ENCODE measurements around the gene ZFHX2.

DNA sequence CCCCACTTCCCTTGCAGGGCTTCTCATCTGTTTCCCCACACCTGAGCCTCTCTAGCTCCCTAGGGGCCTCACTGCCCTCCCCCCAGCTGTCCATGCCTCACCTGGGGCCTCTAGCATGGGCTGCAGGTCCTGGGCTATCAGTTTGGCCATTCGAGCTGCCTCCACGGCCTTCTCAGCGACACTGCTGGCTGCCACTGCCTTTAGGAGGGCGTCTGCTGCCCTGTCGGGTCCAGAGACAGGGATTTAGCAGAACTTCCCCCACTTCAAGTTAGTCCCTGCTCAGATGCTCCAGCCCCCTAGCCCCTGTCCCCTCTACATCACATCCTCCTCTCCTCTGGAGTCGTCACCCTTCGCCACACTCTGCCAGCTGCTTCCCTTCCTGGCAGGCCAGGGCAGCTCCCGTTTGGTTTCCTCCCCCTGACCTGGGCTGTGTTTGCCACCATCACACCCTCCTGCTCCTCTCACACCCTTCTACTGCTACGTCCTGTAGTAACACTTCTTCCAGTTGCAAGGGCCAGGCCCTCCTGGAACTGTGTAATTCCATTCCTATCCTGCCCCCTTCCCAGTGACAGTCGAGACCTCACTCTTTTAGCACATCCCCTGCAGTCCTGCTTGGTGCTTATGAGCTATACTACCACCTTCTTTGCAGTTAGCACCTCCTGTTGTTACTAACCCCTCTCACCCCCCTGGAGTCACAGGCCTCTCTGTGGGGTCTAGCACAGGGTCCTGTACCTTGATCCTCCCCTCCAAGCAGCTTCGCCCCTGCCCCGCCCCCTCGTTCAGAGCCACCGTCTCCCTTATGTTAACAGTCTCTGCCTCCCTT, 20.3 kb upstream of the ZFHX2 start:
- TF ChIP-seq EZH2 (IDR thresholded peaks at IDR 0.05; ENCODE audit: borderline replicate concordance, low read length) = no peak
- TF ChIP-seq, protein P1, sequence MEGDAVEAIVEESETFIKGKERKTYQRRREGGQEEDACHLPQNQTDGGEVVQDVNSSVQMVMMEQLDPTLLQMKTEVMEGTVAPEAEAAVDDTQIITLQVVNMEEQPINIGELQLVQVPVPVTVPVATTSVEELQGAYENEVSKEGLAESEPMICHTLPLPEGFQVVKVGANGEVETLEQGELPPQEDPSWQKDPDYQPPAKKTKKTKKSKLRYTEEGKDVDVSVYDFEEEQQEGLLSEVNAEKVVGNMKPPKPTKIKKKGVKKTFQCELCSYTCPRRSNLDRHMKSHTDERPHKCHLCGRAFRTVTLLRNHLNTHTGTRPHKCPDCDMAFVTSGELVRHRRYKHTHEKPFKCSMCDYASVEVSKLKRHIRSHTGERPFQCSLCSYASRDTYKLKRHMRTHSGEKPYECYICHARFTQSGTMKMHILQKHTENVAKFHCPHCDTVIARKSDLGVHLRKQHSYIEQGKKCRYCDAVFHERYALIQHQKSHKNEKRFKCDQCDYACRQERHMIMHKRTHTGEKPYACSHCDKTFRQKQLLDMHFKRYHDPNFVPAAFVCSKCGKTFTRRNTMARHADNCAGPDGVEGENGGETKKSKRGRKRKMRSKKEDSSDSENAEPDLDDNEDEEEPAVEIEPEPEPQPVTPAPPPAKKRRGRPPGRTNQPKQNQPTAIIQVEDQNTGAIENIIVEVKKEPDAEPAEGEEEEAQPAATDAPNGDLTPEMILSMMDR (IDR thresholded peaks at IDR 0.05; ENCODE audit: low read length) = no peak
